ENCODE data around the gene TCF12. TPM values are rescaled to one million over a fixed set of nuclear protein-coding genes. Genes with fewer than 3 reads are reported as not detected.

TCF12 gene
- total RNA-seq, 4 donors from 2014 or later = 105 to 446 (median 180) TPM

GRCh38 chr15:56946150-56946549 is 27.7 kb downstream of the TCF12 start:
- in situ Hi-C loops (cut with MboI; ENCODE audit: low pct_ligation_motif_present in 1 of 4, low pct_unique_long_range_greater_than_20kb in 1 of 4, low sequenced_read_pairs in 3 of 4) = no loop called here
- Histone ChIP-seq H3K4me1 (peaks cover 0 to 44% (median 12%) of the 10 kb centered on the region in 4 donors), H3K9me3 (no peaks in the 10 kb centered on the region), H3K27me3 (no peaks in the 10 kb centered on the region), H3K27ac (no peak overlapping the region), H3K36me3 (peaks cover 0 to 9% (median 0%) of the 10 kb centered on the region in 4 donors), H3K4me3 (no peak overlapping the region)
- 93% methylated on average over 3 of the region's 3 CpGs for WGBS, 2 donors (ENCODE audit: low coverage in 1 of 2)
- no peak for DNase-seq
- TF ChIP-seq POLR2A (IDR thresholded peaks at IDR 0.05) (no peak), POLR2AphosphoS5 (IDR thresholded peaks at IDR 0.05) (no peak), EP300 (IDR thresholded peaks at IDR 0.05; ENCODE audit: low read depth) (no peak)
- intact Hi-C loops (cut with DNase I; ENCODE audit: low total_unique reads) = no loop called here

- Histone ChIP-seq H3K4me3 (no peak overlapping the region), H3K27ac (no peak overlapping the region), H3K4me1 (peaks cover 0 to 24% (median 3%) of the 10 kb centered on the region in 4 donors), H3K9me3 (no peaks in the 10 kb centered on the region), H3K36me3 (peaks cover 0 to 9% (median 0%) of the 10 kb centered on the region in 4 donors), H3K27me3 (no peaks in the 10 kb centered on the region)
- 94 to 98% methylated on average over 6 of the region's 6 CpGs for WGBS, 2 donors (ENCODE audit: low coverage in 1 of 2)
- TF ChIP-seq CTCF (IDR thresholded peaks at IDR 0.05) = no peak
- no peak for TF ChIP-seq POLR2A (IDR thresholded peaks at IDR 0.05)
- TF ChIP-seq POLR2AphosphoS5 (IDR thresholded peaks at IDR 0.05) = no peak
- TF ChIP-seq EP300 (IDR thresholded peaks at IDR 0.05; ENCODE audit: low read depth) = no peak
- in situ Hi-C loops (cut with MboI; ENCODE audit: low pct_ligation_motif_present in 1 of 4, low pct_unique_long_range_greater_than_20kb in 1 of 4, low sequenced_read_pairs in 3 of 4) = no loop called here
- DNase-seq = no peak
- intact Hi-C loops (cut with DNase I; ENCODE audit: low total_unique reads) = no loop called here
These were observed 29.7 kb downstream of the TCF12 start for GRCh38 chr15:56948000-56948763.

- no peaks in the 10 kb centered on the region for H3K9me3 ChIP-seq
- intact Hi-C loops (cut with DNase I; ENCODE audit: low total_unique reads) (no loop called here), in situ Hi-C loops (cut with MboI; ENCODE audit: low pct_ligation_motif_present in 1 of 4, low pct_unique_long_range_greater_than_20kb in 1 of 4, low sequenced_read_pairs in 3 of 4) (no loop called here)
- no peak for DNase-seq
- no peaks in the 10 kb centered on the region for H3K27me3 ChIP-seq
- 94 to 100% methylated on average over 1 of the region's 1 CpG for WGBS, 2 donors (ENCODE audit: low coverage in 1 of 2)
- H3K4me1 ChIP-seq = peaks cover 0 to 18% (median under 1%) of the 10 kb centered on the region in 4 donors
- TF ChIP-seq POLR2A (IDR thresholded peaks at IDR 0.05) (no peak), POLR2AphosphoS5 (IDR thresholded peaks at IDR 0.05) (no peak), CTCF (IDR thresholded peaks at IDR 0.05) (no peak), EP300 (IDR thresholded peaks at IDR 0.05; ENCODE audit: low read depth) (no peak)
- H3K36me3 ChIP-seq = peaks cover 0 to 9% (median 0%) of the 10 kb centered on the region in 4 donors
- H3K4me3 ChIP-seq = no peak overlapping the region
- no peak overlapping the region for H3K27ac ChIP-seq
These were observed 30.3 kb downstream of the TCF12 start for GRCh38 chr15:56948764-56949101.

GRCh38 chr15:56950979-56951378 is 32.5 kb downstream of the TCF12 start:
- intact Hi-C loops (cut with DNase I; ENCODE audit: low total_unique reads) = no loop called here
- Histone ChIP-seq H3K27me3 (no peaks in the 10 kb centered on the region), H3K4me3 (no peak overlapping the region), H3K4me1 (peaks cover 0 to 15% (median 0%) of the 10 kb centered on the region in 4 donors), H3K9me3 (peaks cover 0 to 4% of the 10 kb centered on the region in 2 donors), H3K36me3 (peaks cover 0 to 9% (median 0%) of the 10 kb centered on the region in 4 donors), H3K27ac (no peak overlapping the region)
- WGBS, 2 donors (ENCODE audit: low coverage in 1 of 2) = 96 to 97% methylated on average over 4 to 6 of the region's 6 CpGs
- DNase-seq = no peak
- TF ChIP-seq CTCF (IDR thresholded peaks at IDR 0.05) = no peak
- no peak for TF ChIP-seq POLR2A (IDR thresholded peaks at IDR 0.05)
- TF ChIP-seq POLR2AphosphoS5 (IDR thresholded peaks at IDR 0.05) = no peak
- no peak for TF ChIP-seq EP300 (IDR thresholded peaks at IDR 0.05; ENCODE audit: low read depth)
- in situ Hi-C loops (cut with MboI; ENCODE audit: low pct_ligation_motif_present in 1 of 4, low pct_unique_long_range_greater_than_20kb in 1 of 4, low sequenced_read_pairs in 3 of 4) = no loop called here

All from transverse colon (tissue), 4 donors.